HepG2 (cell line): ENCODE results near the gene PARN. TPM values are rescaled to one million over a fixed set of nuclear protein-coding genes. Genes with fewer than 3 reads are reported as not detected.

ENCODE experiments used
- AKAP8 ChIP-seq: sonication (generic); formaldehyde crosslinking; IDR thresholded peaks from 2 replicates; pipeline ENCODE4 v1.5.1; 2020; ENCODE audit warnings: mild to moderate bottlenecking, missing genetic modification reagents
- CENPT ChIP-seq: sonication (generic); formaldehyde crosslinking; IDR thresholded peaks from 2 replicates; pipeline ENCODE4 v1.8.0; 2022; ENCODE audit warnings: low read depth, mild to moderate bottlenecking, moderate library complexity, missing genetic modification reagents
- HES4 ChIP-seq: sonication (generic); formaldehyde crosslinking; IDR thresholded peaks from 2 replicates; pipeline ENCODE4 v1.9.0; 2021; ENCODE audit warnings: mild to moderate bottlenecking, missing genetic modification reagents, borderline replicate concordance
- IRX3 ChIP-seq: sonication (generic); formaldehyde crosslinking; IDR thresholded peaks from 2 replicates; pipeline ENCODE4 v1.8.1; 2023; ENCODE audit warnings: mild to moderate bottlenecking, low read depth, missing genetic modification reagents, borderline replicate concordance
- KDM1A ChIP-seq: IDR thresholded peaks from 2 replicates; pipeline ENCODE4 v1.6.1; 2016; ENCODE audit warnings: missing compliant biosample characterization
- MLX ChIP-seq: IDR thresholded peaks from 2 replicates; pipeline ENCODE4 v1.6.1; 2016
- RCOR2 ChIP-seq: IDR thresholded peaks from 2 replicates; pipeline ENCODE4 v1.6.1; 2016; ENCODE audit warnings: missing biosample characterization, missing genetic modification reagents
- REPIN1 ChIP-seq: sonication (generic); formaldehyde crosslinking; IDR thresholded peaks from 2 replicates; pipeline ENCODE4 v1.8.0; 2022; ENCODE audit warnings: missing genetic modification reagents, low read depth, mild to moderate bottlenecking, borderline replicate concordance
- THRA ChIP-seq: sonication (generic); formaldehyde crosslinking; IDR thresholded peaks from 2 replicates; pipeline ENCODE4 v1.4.0; 2020; ENCODE audit warnings: missing genetic modification reagents, borderline replicate concordance
- ZBTB43 ChIP-seq: sonication (generic); formaldehyde crosslinking; conservative IDR thresholded peaks from 2 replicates; pipeline ENCODE4 v1.4.0; 2020; ENCODE audit warnings: missing genetic modification reagents
- ZFP1 ChIP-seq: IDR thresholded peaks from 2 replicates; pipeline ENCODE4 v1.6.1; 2016
- ZFP36 ChIP-seq: fragments of 150-350 bp; IDR thresholded peaks from 2 replicates; pipeline ENCODE4 v1.6.1; 2018; ENCODE audit warnings: borderline replicate concordance, low read length, low read depth; ENCODE audit not compliant: partially characterized antibody
- ZFP41 ChIP-seq: sonication (generic); formaldehyde crosslinking; IDR thresholded peaks from 2 replicates; pipeline ENCODE4 v1.4.0; 2020; ENCODE audit warnings: mild to moderate bottlenecking, missing genetic modification reagents, borderline replicate concordance
- ZNF598 ChIP-seq: sonication (generic); formaldehyde crosslinking; IDR thresholded peaks from 2 replicates; pipeline ENCODE4 v1.5.1; 2020; ENCODE audit warnings: mild to moderate bottlenecking, missing genetic modification reagents, borderline replicate concordance
- ZNF709 ChIP-seq: sonication (generic); formaldehyde crosslinking; IDR thresholded peaks from 2 replicates; pipeline ENCODE4 v1.5.0; 2020; ENCODE audit warnings: mild to moderate bottlenecking, missing genetic modification reagents
- ZNF788 ChIP-seq: sonication (generic); formaldehyde crosslinking; IDR thresholded peaks from 2 replicates; pipeline ENCODE4 v1.5.0; 2020; ENCODE audit warnings: mild to moderate bottlenecking, missing genetic modification reagents, borderline replicate concordance
- polyA plus RNA-seq, 8 experiments: library from polyadenylated mRNA; depleted of rRNA in 3 of 8; stranded (reverse) in 7 of 8; unstranded in 1 of 8; fragments of >200 nt; fragmentation: Illumina TruSeq in 4 of 8; extraction: Trizol in 4 of 8; gene quantifications; 2 replicates each; pipeline versions ENCODE4 v1.2.1 to v1.2.3, GENCODE V29; 2011 to 2016; ENCODE audit warnings: low read depth in 4 of 8, missing spikeins in 1 of 8, mixed read lengths in 1 of 8; ENCODE audit not compliant: insufficient read depth in 1 of 8
- total RNA-seq, 5 experiments: library from RNA; depleted of rRNA; stranded (reverse); fragments of >200 nt; fragmentation: Illumina TruSeq; extraction: Trizol; gene quantifications; 2 replicates each; pipeline ENCODE4 v1.2.3, GENCODE V29; 2016; ENCODE audit warnings: low read depth in 1 of 5
- TF ChIP-seq, protein P1 (sequence below): sonication (generic); formaldehyde crosslinking; IDR thresholded peaks from 2 replicates; pipeline ENCODE4 v1.5.0; 2020; ENCODE audit warnings: mild to moderate bottlenecking, missing genetic modification reagents, moderate library complexity
- TF ChIP-seq, protein P2 (sequence below): sonication (generic); formaldehyde crosslinking; IDR thresholded peaks from 2 replicates; pipeline ENCODE4 v1.8.0; 2022; ENCODE audit warnings: mild to moderate bottlenecking, missing genetic modification reagents; ENCODE audit not compliant: insufficient replicate concordance
- TF ChIP-seq, protein P3 (sequence below): sonication (generic); formaldehyde crosslinking; IDR thresholded peaks from 2 replicates; pipeline ENCODE4 v1.5.0; 2020; ENCODE audit warnings: missing genetic modification reagents

Gene PARN
- total and polyA plus RNA-seq, 2 of the 13 experiments (the other 11 are each of a cell fraction or from before 2014, with no cell fraction given) = 13.3 to 47.6 TPM

- TF ChIP-seq ZFP36 (peak; percentile 97), HES4 (CRISPR knock-in tag) (0 out of 2 replicates have a peak, but pooled peaks have one; percentile 41), CENPT (peak; percentile 59; the same call in 1 of the 2 replicates), RCOR2 (CRISPR knock-in tag) (peak; percentile 99), IRX3 (0 out of 2 replicates have a peak, but pooled peaks have one; percentile 13), MLX (CRISPR knock-in tag) (peak; percentile 88), ZFP1 (peak; percentile 69; the same call in 1 of the 2 replicates), REPIN1 (CRISPR knock-in tag) (peak; percentile 65; the same call in 1 of the 2 replicates), AKAP8 (CRISPR knock-in tag) (peak; percentile 85; the same call in 1 of the 2 replicates), ZNF788 (CRISPR knock-in tag) (peak; percentile 99; the same call in 1 of the 2 replicates), KDM1A (CRISPR knock-in tag) (peak; percentile 95), THRA (CRISPR knock-in tag) (peak; percentile 94), ZFP41 (CRISPR knock-in tag) (0 out of 2 replicates have a peak, but pooled peaks have one; percentile 65), ZNF709 (CRISPR knock-in tag) (peak; percentile 19; the same call in 1 of the 2 replicates), ZNF598 (CRISPR knock-in tag) (peak; percentile 72; the same call in 1 of the 2 replicates), ZBTB43 (CRISPR knock-in tag) (0 out of 2 replicates have a peak, but pooled peaks have one; percentile 57)
- TF ChIP-seq, protein P1, sequence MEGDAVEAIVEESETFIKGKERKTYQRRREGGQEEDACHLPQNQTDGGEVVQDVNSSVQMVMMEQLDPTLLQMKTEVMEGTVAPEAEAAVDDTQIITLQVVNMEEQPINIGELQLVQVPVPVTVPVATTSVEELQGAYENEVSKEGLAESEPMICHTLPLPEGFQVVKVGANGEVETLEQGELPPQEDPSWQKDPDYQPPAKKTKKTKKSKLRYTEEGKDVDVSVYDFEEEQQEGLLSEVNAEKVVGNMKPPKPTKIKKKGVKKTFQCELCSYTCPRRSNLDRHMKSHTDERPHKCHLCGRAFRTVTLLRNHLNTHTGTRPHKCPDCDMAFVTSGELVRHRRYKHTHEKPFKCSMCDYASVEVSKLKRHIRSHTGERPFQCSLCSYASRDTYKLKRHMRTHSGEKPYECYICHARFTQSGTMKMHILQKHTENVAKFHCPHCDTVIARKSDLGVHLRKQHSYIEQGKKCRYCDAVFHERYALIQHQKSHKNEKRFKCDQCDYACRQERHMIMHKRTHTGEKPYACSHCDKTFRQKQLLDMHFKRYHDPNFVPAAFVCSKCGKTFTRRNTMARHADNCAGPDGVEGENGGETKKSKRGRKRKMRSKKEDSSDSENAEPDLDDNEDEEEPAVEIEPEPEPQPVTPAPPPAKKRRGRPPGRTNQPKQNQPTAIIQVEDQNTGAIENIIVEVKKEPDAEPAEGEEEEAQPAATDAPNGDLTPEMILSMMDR (CRISPR knock-in tag) = 0 out of 2 replicates have a peak, but pooled peaks have one; percentile 28
- TF ChIP-seq, protein P2, sequence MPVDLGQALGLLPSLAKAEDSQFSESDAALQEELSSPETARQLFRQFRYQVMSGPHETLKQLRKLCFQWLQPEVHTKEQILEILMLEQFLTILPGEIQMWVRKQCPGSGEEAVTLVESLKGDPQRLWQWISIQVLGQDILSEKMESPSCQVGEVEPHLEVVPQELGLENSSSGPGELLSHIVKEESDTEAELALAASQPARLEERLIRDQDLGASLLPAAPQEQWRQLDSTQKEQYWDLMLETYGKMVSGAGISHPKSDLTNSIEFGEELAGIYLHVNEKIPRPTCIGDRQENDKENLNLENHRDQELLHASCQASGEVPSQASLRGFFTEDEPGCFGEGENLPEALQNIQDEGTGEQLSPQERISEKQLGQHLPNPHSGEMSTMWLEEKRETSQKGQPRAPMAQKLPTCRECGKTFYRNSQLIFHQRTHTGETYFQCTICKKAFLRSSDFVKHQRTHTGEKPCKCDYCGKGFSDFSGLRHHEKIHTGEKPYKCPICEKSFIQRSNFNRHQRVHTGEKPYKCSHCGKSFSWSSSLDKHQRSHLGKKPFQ (CRISPR knock-in tag) = peak; percentile 82
- TF ChIP-seq, protein P3, sequence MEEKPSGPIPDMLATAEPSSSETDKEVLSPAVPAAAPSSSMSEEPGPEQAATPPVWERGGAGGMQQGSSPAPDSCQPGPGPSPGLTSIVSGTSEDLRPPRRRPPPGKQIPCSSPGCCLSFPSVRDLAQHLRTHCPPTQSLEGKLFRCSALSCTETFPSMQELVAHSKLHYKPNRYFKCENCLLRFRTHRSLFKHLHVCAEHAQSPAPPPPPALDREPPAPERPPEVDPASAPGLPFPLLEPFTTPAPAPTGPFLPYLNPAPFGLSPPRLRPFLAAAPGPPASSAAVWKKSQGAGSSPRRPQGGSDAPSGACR (CRISPR knock-in tag) = no peak
Measured at GRCh38 chr16:14399378-14400284, 230.4 kb downstream of the PARN start (continued).
